GM19239 (cell line): ENCODE measurements around the gene HES2.
A peak's percentile ranks its signal among the peaks of the same experiment; 100 is the strongest.
"Not testable (repeated sequence)": the region's sequence is repeated elsewhere in the genome, so short reads cannot be mapped to it uniquely, and the experiment has no call there.

Experiments
- DNase-seq: peaks from one replicate; pipeline ENCODE4 v3.0.0; 2011; ENCODE audit warnings: low spot score; ENCODE audit not compliant: insufficient read length
- FAIRE-seq: peaks from 2 replicates; lab custom pipeline; 2011; peaks lifted over from hg19 to GRCh38; lab: Jason Lieb, UNC

Gene HES2

GRCh38 chr1:6419804-6420453 is at the start of gene HES2:
HES2 (minus strand) TSS chr1:6419919; CDS start chr1:6419820, 99 bp downstream.
- no peak for FAIRE-seq

GRCh38 chr1:6468729-6469461 is 49.2 kb upstream of the HES2 start:
- no peak for FAIRE-seq

More at GRCh38 chr1:6419804-6420453, at the start of gene HES2:
- no peak for DNase-seq

GRCh38 chr1:6467744-6468688 is 48.3 kb upstream of the HES2 start:
- DNase-seq, result no peak

More at GRCh38 chr1:6468729-6469461, 49.2 kb upstream of the HES2 start:
- DNase-seq, result no peak

GRCh38 chr1:6467224-6467623 is 47.5 kb upstream of the HES2 start:
- DNase-seq (no peak), FAIRE-seq (no peak)

More at GRCh38 chr1:6467744-6468688, 48.3 kb upstream of the HES2 start:
- FAIRE-seq, result no peak

GRCh38 chr1:6466751-6467150 is 47.0 kb upstream of the HES2 start:
- no peak for DNase-seq
- FAIRE-seq, result no peak

- DNase-seq (no peak), FAIRE-seq (no peak)
These were observed 46.3 kb upstream of the HES2 start, which contains the start of gene TNFRSF25 for GRCh38 chr1:6466023-6466422. TNFRSF25 (minus strand) TSS chr1:6466173; CDS start chr1:6466107, 66 bp downstream.

GRCh38 chr1:6465461-6466005 is 45.8 kb upstream of the HES2 start:
- DNase-seq (no peak), FAIRE-seq (no peak)

GRCh38 chr1:6464915-6465314 is 45.2 kb upstream of the HES2 start:
- DNase-seq (no peak), FAIRE-seq (no peak)

- no peak for DNase-seq
- FAIRE-seq, result no peak
These were observed 44.8 kb upstream of the HES2 start for GRCh38 chr1:6464514-6464836.

- DNase-seq (no peak), FAIRE-seq (no peak)
These were observed 43.3 kb upstream of the HES2 start for GRCh38 chr1:6463120-6463412.

GRCh38 chr1:6462412-6463119 is 42.8 kb upstream of the HES2 start:
- FAIRE-seq, result no peak
- DNase-seq, result no peak

- no peak for FAIRE-seq
- no peak for DNase-seq
These were observed 42.1 kb upstream of the HES2 start for GRCh38 chr1:6461538-6462411.

GRCh38 chr1:6461051-6461530 is 41.4 kb upstream of the HES2 start:
- no peak for FAIRE-seq

GRCh38 chr1:6460301-6461050 is 40.8 kb upstream of the HES2 start:
- no peak for DNase-seq
- FAIRE-seq, result no peak

More at GRCh38 chr1:6461051-6461530, 41.4 kb upstream of the HES2 start:
- DNase-seq, result no peak

GRCh38 chr1:6459850-6460265 is 40.1 kb upstream of the HES2 start:
- no peak for FAIRE-seq
- no peak for DNase-seq

GRCh38 chr1:6456800-6457466 is 37.2 kb upstream of the HES2 start:
- FAIRE-seq (no peak), DNase-seq (no peak)

GRCh38 chr1:6455752-6456520 is 36.2 kb upstream of the HES2 start:
- FAIRE-seq, result peak; percentile 58
- not testable (repeated sequence) for DNase-seq
